H1 (cell line): ENCODE data around the gene SUPT4H1.

Source experiments
- BRCA1 ChIP-seq: IDR thresholded peaks from 2 replicates; pipeline ENCODE4 v1.6.1; 2012; ENCODE audit warnings: low read depth, low read length, improper control_type of control experiment
- CEBPB ChIP-seq: IDR thresholded peaks from 2 replicates; pipeline ENCODE4 v1.6.1; 2012; ENCODE audit warnings: low read depth, low read length
- CHD1 ChIP-seq: IDR thresholded peaks from 2 replicates; pipeline ENCODE4 v1.6.1; 2012; ENCODE audit warnings: low read depth, low read length, improper control_type of control experiment
- CHD2 ChIP-seq: IDR thresholded peaks from 2 replicates; pipeline ENCODE4 v1.6.1; 2012; ENCODE audit warnings: low read length, improper control_type of control experiment
- CREB1 ChIP-seq: IDR thresholded peaks from 2 replicates; pipeline ENCODE4 v1.6.1; 2012; ENCODE audit warnings: inconsistent platforms
- EZH2 ChIP-seq: fragments of 200-600 bp; sonication (generic); IDR thresholded peaks from 2 replicates; pipeline ENCODE4 v1.7.1; 2012; ENCODE audit warnings: low read depth, mild to moderate bottlenecking, moderate library complexity, low read length, inconsistent platforms; ENCODE audit not compliant: severe bottlenecking
- MAFK ChIP-seq: IDR thresholded peaks from 2 replicates; pipeline ENCODE4 v1.6.1; 2012; ENCODE audit warnings: low read depth, mild to moderate bottlenecking, improper control_type of control experiment, low read length
- POLR2A ChIP-seq, 2 experiments: IDR thresholded peaks; 1 replicate in 1 of 2; 2 replicates in 1 of 2; pipeline ENCODE4 v1.6.1; 2011; ENCODE audit warnings: low read depth in 2 of 2, low read length in 2 of 2, mild to moderate bottlenecking in 2 of 2; ENCODE audit errors: control extremely low read depth in 1 of 2
- RAD21 ChIP-seq, 2 experiments: IDR thresholded peaks in 1 of 2; conservative IDR thresholded peaks in 1 of 2; 2 replicates each; pipeline ENCODE4 v1.6.1; 2011; ENCODE audit warnings: low read depth in 2 of 2, low read length in 2 of 2, improper control_type of control experiment in 1 of 2, inconsistent platforms in 1 of 2, mild to moderate bottlenecking in 1 of 2, moderate library complexity in 1 of 2
- RFX5 ChIP-seq: IDR thresholded peaks from 2 replicates; pipeline ENCODE4 v1.6.1; 2011; ENCODE audit warnings: low read depth, low read length, improper control_type of control experiment, borderline replicate concordance
- SP1 ChIP-seq: IDR thresholded peaks from 2 replicates; pipeline ENCODE4 v1.6.1; 2011; ENCODE audit warnings: low read depth, low read length
- SRF ChIP-seq: IDR thresholded peaks from 2 replicates; pipeline ENCODE4 v1.6.1; 2011; ENCODE audit warnings: mild to moderate bottlenecking, low read depth, low read length, moderate library complexity
- TF ChIP-seq, protein P1 (sequence below), 3 experiments: IDR thresholded peaks; 1 replicate in 2 of 3; 2 replicates in 1 of 3; pipeline versions ENCODE4 v1.5.1 to v1.6.1; 2011; ENCODE audit warnings: low read length in 3 of 3, mild to moderate bottlenecking in 3 of 3, inconsistent platforms in 2 of 3, low read depth in 1 of 3, moderate library complexity in 1 of 3; ENCODE audit not compliant: insufficient read depth in 1 of 3; ENCODE audit errors: control extremely low read depth in 1 of 3
- TF ChIP-seq, protein P2 (sequence below): IDR thresholded peaks from 2 replicates; pipeline ENCODE4 v1.6.1; 2011; ENCODE audit warnings: low read length, improper control_type of control experiment

DNA sequence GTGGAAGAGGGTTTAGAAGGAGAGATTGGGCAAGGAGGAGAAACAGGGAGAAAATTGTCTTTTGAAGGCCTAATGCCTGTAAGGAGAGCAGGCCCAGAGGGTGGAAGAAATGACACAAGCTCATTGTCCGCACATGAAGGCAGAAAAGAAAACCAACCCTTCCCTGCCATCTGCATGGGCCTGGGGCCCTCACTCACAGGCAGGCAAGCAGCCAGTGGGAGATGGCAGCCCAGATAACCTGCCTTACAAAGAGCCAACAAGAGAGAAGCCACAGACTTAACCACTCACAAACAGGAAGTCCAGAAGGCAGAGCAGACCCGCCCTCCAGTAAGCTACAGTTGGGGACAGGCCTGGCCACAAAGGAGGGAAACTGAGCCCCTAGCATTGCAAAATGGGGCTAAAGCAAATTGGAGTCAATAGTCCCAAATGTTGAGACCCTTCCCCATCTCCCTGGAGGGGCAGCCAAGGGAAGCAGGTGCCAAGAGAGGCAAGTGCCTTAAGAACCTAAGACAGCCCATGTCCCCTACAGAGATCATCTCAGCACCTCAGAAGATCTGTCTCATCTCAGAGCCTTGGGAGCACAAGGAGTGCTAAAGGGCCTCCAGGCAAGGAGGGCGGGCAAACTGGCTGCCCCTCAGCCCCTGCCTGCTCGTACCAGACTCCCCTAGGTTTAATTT is 16.1 kb downstream of the SUPT4H1 start:
- TF ChIP-seq CHD2: no peak
- TF ChIP-seq, protein P1, sequence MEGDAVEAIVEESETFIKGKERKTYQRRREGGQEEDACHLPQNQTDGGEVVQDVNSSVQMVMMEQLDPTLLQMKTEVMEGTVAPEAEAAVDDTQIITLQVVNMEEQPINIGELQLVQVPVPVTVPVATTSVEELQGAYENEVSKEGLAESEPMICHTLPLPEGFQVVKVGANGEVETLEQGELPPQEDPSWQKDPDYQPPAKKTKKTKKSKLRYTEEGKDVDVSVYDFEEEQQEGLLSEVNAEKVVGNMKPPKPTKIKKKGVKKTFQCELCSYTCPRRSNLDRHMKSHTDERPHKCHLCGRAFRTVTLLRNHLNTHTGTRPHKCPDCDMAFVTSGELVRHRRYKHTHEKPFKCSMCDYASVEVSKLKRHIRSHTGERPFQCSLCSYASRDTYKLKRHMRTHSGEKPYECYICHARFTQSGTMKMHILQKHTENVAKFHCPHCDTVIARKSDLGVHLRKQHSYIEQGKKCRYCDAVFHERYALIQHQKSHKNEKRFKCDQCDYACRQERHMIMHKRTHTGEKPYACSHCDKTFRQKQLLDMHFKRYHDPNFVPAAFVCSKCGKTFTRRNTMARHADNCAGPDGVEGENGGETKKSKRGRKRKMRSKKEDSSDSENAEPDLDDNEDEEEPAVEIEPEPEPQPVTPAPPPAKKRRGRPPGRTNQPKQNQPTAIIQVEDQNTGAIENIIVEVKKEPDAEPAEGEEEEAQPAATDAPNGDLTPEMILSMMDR (IDR thresholded peaks at IDR 0.05; ENCODE audit: control extremely low read depth in 1 of 3, insufficient read depth in 1 of 3, low read depth in 1 of 3, low read length in 3 of 3): no peak
- TF ChIP-seq BRCA1: no peak
- TF ChIP-seq POLR2A (IDR thresholded peaks at IDR 0.05; ENCODE audit: control extremely low read depth in 1 of 2, low read depth in 2 of 2, low read length in 2 of 2): no peak
- no peak for TF ChIP-seq SP1
- TF ChIP-seq EZH2: no peak
- no peak for TF ChIP-seq RFX5
- TF ChIP-seq, protein P2, sequence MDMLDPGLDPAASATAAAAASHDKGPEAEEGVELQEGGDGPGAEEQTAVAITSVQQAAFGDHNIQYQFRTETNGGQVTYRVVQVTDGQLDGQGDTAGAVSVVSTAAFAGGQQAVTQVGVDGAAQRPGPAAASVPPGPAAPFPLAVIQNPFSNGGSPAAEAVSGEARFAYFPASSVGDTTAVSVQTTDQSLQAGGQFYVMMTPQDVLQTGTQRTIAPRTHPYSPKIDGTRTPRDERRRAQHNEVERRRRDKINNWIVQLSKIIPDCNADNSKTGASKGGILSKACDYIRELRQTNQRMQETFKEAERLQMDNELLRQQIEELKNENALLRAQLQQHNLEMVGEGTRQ: no peak
- TF ChIP-seq SRF: no peak
- no peak for TF ChIP-seq MAFK
- no peak for TF ChIP-seq CREB1
- no peak for TF ChIP-seq CHD1
- no peak for TF ChIP-seq CEBPB
- TF ChIP-seq RAD21 (IDR thresholded peaks at IDR 0.05 in 1 of 2, conservative IDR thresholded peaks at IDR 0.05 in 1 of 2; ENCODE audit: low read depth in 2 of 2, low read length in 2 of 2): no peak
